Endothelial cell of umbilical vein (primary cell): Measurements from ENCODE around the gene EPB42. TPM values are rescaled to one million over a fixed set of nuclear protein-coding genes. Genes with fewer than 3 reads are reported as not detected.

Source experiments
- BruUV-seq: library from RNA; stranded (reverse); fragments of 400-500 nt; replicated peaks from 2 replicates; lab custom pipeline; 2021; lab: Mats Ljungman, UMichigan
- CTCF ChIA-PET: fragments of 300-600, 350-600 bp; sonication (Branson Sonifier 250); formaldehyde crosslinking; loops from one replicate; lab custom pipeline; 2021; ENCODE audit warnings: antibody characterized with exemption, inconsistent platforms; lab: Charles Lee
- POLR2A ChIA-PET: fragments of 300-600, 350-600 bp; sonication (Branson Sonifier 250); formaldehyde crosslinking; loops from one replicate; lab custom pipeline; 2021; ENCODE audit warnings: antibody characterized with exemption, inconsistent platforms; lab: Charles Lee
- DNase-seq: peaks from one replicate; pipeline ENCODE4 v3.0.0-alpha.2; 2011; ENCODE audit warnings: low read depth, low spot score
- FAIRE-seq: peaks from 2 replicates; lab custom pipeline; 2011; peaks lifted over from hg19 to GRCh38; lab: Jason Lieb, UNC
- H2AFZ ChIP-seq: 2 replicates; pipeline ENCODE4 v1.6.0; 2012; ENCODE audit warnings: low read depth, low read length, control low read depth, inconsistent platforms
- H3K27ac ChIP-seq: 2 replicates; pipeline ENCODE4 v1.5.1; 2011; ENCODE audit warnings: low read depth, mild to moderate bottlenecking, control low read depth, low read length, moderate library complexity; ENCODE audit not compliant: insufficient read depth
- H3K27me3 ChIP-seq, 2 experiments: 2 replicates each; pipeline versions ENCODE4 v1.6.0 to v1.6.1; 2011; ENCODE audit warnings: low read length in 2 of 2, mixed read lengths in 1 of 2; ENCODE audit not compliant: control insufficient read depth in 2 of 2, insufficient read depth in 2 of 2
- H3K36me3 ChIP-seq, 2 experiments: 2 replicates in 1 of 2; 3 replicates in 1 of 2; pipeline ENCODE4 v1.5.1; 2011; ENCODE audit warnings: low read length in 2 of 2, mild to moderate bottlenecking in 1 of 2, moderate library complexity in 1 of 2; ENCODE audit not compliant: control insufficient read depth in 2 of 2, insufficient read depth in 2 of 2; ENCODE audit errors: extremely low read depth in 1 of 2
- H3K4me1 ChIP-seq: 3 replicates; pipeline ENCODE4 v1.5.1; 2011; ENCODE audit warnings: mild to moderate bottlenecking, low read length; ENCODE audit not compliant: control insufficient read depth, insufficient read depth; ENCODE audit errors: extremely low read depth
- H3K4me2 ChIP-seq: 2 replicates; pipeline ENCODE4 v1.6.1; 2011; ENCODE audit warnings: low read length, control low read depth, mixed read lengths; ENCODE audit not compliant: insufficient read depth
- H3K4me3 ChIP-seq, 3 experiments: fragments of 200-600 bp in 1 of 3; sonication (generic), shearing (Covaris generic) in 1 of 3; replicated peaks in 1 of 3; 2 replicates each; pipeline ENCODE4 v1.5.1; 2011 to 2016; ENCODE audit warnings: control low read depth in 3 of 3, low read length in 3 of 3, mild to moderate bottlenecking in 2 of 3, inconsistent platforms in 1 of 3, low read depth in 1 of 3, moderate library complexity in 1 of 3; ENCODE audit not compliant: insufficient read depth in 1 of 3
- H3K79me2 ChIP-seq: 2 replicates; pipeline ENCODE4 v1.6.0; 2012; ENCODE audit warnings: low read length, inconsistent platforms; ENCODE audit not compliant: control insufficient read depth, insufficient read depth
- H3K9ac ChIP-seq: replicated peaks from 2 replicates; pipeline ENCODE3; 2011; ENCODE audit warnings: low read length, control low read depth; ENCODE audit not compliant: insufficient read depth; ENCODE audit errors: extremely low read depth
- H3K9me1 ChIP-seq: replicated peaks from 3 replicates; pipeline ENCODE4 v1.6.0; 2011; ENCODE audit warnings: mild to moderate bottlenecking, low read length; ENCODE audit not compliant: control insufficient read depth, insufficient read depth; ENCODE audit errors: extremely low read depth
- H3K9me3 ChIP-seq: replicated peaks from 2 replicates; pipeline ENCODE4 v1.5.1; 2012; ENCODE audit warnings: low read length, inconsistent platforms; ENCODE audit not compliant: control insufficient read depth, insufficient read depth
- H4K20me1 ChIP-seq: replicated peaks from 2 replicates; pipeline ENCODE3; 2011; ENCODE audit warnings: mild to moderate bottlenecking, low read length; ENCODE audit not compliant: control insufficient read depth, insufficient read depth; ENCODE audit errors: extremely low read depth
- CTCF ChIP-seq, 2 donors: IDR thresholded peaks; 1 replicate in 1 of 2; 2 replicates in 1 of 2; pipeline ENCODE4 v1.5.1; 2011; ENCODE audit warnings: low read length in 2 of 2, mild to moderate bottlenecking in 2 of 2, moderate library complexity in 2 of 2, control low read depth in 1 of 2, inconsistent platforms in 1 of 2, low read depth in 1 of 2; ENCODE audit not compliant: insufficient read depth in 1 of 2; ENCODE audit errors: extremely low read depth in 1 of 2
- FOS ChIP-seq: IDR thresholded peaks from 2 replicates; pipeline ENCODE4 v1.6.1; 2011; ENCODE audit warnings: mild to moderate bottlenecking, low read length, moderate library complexity, borderline replicate concordance; ENCODE audit not compliant: insufficient read depth
- GATA2 ChIP-seq: IDR thresholded peaks from 2 replicates; pipeline ENCODE4 v1.7.0; 2011; ENCODE audit warnings: low read depth, mild to moderate bottlenecking, moderate library complexity, mixed read lengths, low read length; ENCODE audit not compliant: insufficient read length, insufficient read depth
- POLR2A ChIP-seq: IDR thresholded peaks from 2 replicates; pipeline ENCODE4 v1.6.1; 2012; ENCODE audit warnings: low read depth, mild to moderate bottlenecking, control low read depth, low read length
- dilution Hi-C: fragments of 300-500 bp; cut with MboI; formaldehyde crosslinking; loops from one replicate; pipeline ENCODE4 v1.15.0; 2019; ENCODE audit warnings: low sequenced_read_pairs; ENCODE audit not compliant: extremely low pct_ligation_motif_present
- intact Hi-C: fragments of 100-400 bp; cut with micrococcal nuclease; formaldehyde crosslinking; loops from one replicate; pipeline ENCODE4 v1.10.0; 2022
- polyA plus RNA-seq, 4 experiments: library from polyadenylated mRNA; depleted of rRNA in 3 of 4; stranded (reverse) in 3 of 4; unstranded in 1 of 4; fragments of >200 nt; gene quantifications; 2 replicates each; pipeline versions ENCODE4 v1.2.1 to v1.2.3, GENCODE V29; 2011 to 2012; ENCODE audit warnings: missing spikeins in 1 of 4
- total RNA-seq: library from RNA; stranded (reverse); gene quantifications from 2 replicates; pipeline ENCODE4 v1.2.3, GENCODE V29; 2021

EPB42 gene
- total and polyA plus RNA-seq, 2 donors (not counting 3 experiments of a cell fraction or from before 2014, with no cell fraction given), result not detected

GRCh38 chr15:43189296-43189695, 31.5 kb downstream of the EPB42 start:
- DNase-seq (peak; percentile 42), FAIRE-seq (peak; percentile 59)
- Histone ChIP-seq H3K9ac (no peak overlapping the region), H3K9me3 (no peaks in the 10 kb centered on the region), H3K4me2 (no peak overlapping the region), H2AFZ (no peak overlapping the region), H3K27me3 (no peaks in the 10 kb centered on the region), H3K79me2 (peaks cover 3% of the 10 kb centered on the region), H3K9me1 (no peaks in the 10 kb centered on the region), H3K27ac (peak overlapping the region; percentile 10), H3K4me1 (peaks cover 23% of the 10 kb centered on the region), H4K20me1 (no peaks in the 10 kb centered on the region), H3K4me3 (no peak overlapping the region), H3K36me3 (peaks cover 4 to 9% of the 10 kb centered on the region in 2 experiments)
- ChIA-PET POLR2A (no interaction called here), CTCF (interaction anchor here (1.3 to 2.1 kb wide), 5 partner anchors 11 to 96 kb away, joined by 7 to 45 read pairs (median 14); no protein-coding TSS in a partner anchor)
- dilution Hi-C loops, result no loop called here
- intact Hi-C loops, result loop anchor here (5.0 kb wide), 1 partner anchor 82 kb away; the partner anchor contains the start of gene UBR1
- no TSS peak for BruUV-seq
- TF ChIP-seq FOS, result peak; percentile 19
- no peak for TF ChIP-seq GATA2

- Histone ChIP-seq H2AFZ (no peak overlapping the region), H3K9me3 (no peaks in the 10 kb centered on the region), H3K79me2 (peaks cover 3% of the 10 kb centered on the region), H3K9ac (no peak overlapping the region), H3K27me3 (no peaks in the 10 kb centered on the region), H3K4me3 (no peak overlapping the region), H3K27ac (no peak overlapping the region), H3K36me3 (peaks cover 4 to 5% of the 10 kb centered on the region in 2 experiments), H3K4me1 (peaks cover 23% of the 10 kb centered on the region), H4K20me1 (no peaks in the 10 kb centered on the region), H3K4me2 (no peak overlapping the region), H3K9me1 (no peaks in the 10 kb centered on the region)
- CTCF ChIA-PET, result interaction anchor here (0.6 to 2.8 kb wide), 5 partner anchors 16 to 98 kb away, joined by 3 to 38 read pairs (median 26); no protein-coding TSS in a partner anchor
- peak; percentile 58 for DNase-seq
- no peak for TF ChIP-seq POLR2A
- peak; percentile 40 to 47 for TF ChIP-seq CTCF (IDR thresholded peaks at IDR 0.05; ENCODE audit: extremely low read depth in 1 of 2, insufficient read depth in 1 of 2, low read depth in 1 of 2, low read length in 2 of 2)
- BruUV-seq, result no TSS peak
- POLR2A ChIA-PET, result no interaction called here
- FAIRE-seq, result peak; percentile 57
- dilution Hi-C loops (no loop called here), intact Hi-C loops (loop anchor here (1.0 to 5.0 kb wide), 3 partner anchors 17 to 98 kb away; partner anchors contain the start of gene UBR1)
Observed at GRCh38 chr15:43187544-43188155, 33.2 kb downstream of the EPB42 start.
